HG03342 (cell line): ENCODE results near the gene TMEM18.
A peak's percentile ranks its signal among the peaks of the same experiment; 100 is the strongest.

Source experiments
- ATAC-seq: cut with Tn5 transposase; IDR thresholded peaks from one replicate; pipeline ENCODE4 v1.9.1; 2021; ENCODE audit warnings: mild to moderate bottlenecking, moderate library complexity; ENCODE audit not compliant: unreplicated experiment

Gene TMEM18

DNA sequence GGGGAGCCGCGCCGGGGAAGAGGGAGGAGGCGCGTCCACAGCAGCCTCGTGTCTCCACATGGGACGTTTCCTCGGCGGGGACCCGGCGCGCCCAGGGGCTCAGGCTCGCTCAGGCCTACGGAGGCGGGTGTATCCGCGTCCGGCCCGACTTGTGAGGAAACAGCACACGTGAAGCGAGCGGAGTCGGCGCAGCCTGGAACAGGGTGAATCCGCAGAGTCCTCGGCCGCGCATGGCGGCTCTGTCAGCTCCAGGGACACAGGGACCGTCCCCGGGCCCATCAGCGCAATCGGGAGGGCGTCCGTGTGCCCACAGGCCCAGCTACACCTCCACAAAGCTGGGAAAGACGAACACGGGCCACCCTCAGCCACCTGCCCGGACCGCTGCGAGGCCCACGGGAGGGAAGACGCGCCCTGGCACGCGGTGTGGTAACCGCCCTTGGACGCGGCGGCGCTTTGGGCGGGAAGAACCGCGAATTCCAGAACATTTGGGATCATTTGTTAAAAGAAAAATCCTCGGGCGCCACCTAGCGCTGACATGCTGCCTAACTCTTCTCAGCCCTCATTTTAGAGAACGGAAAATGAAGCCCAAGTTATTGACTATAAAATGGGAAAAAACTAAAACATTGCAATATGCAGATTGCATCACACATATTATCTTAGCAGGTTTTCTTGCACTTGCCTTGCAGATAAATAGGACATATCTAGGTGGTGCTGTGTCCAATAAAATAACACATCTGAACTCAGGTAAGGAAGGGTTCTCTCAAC, 40.4 kb downstream of the TMEM18 start:
- peak; percentile 66 for ATAC-seq

DNA sequence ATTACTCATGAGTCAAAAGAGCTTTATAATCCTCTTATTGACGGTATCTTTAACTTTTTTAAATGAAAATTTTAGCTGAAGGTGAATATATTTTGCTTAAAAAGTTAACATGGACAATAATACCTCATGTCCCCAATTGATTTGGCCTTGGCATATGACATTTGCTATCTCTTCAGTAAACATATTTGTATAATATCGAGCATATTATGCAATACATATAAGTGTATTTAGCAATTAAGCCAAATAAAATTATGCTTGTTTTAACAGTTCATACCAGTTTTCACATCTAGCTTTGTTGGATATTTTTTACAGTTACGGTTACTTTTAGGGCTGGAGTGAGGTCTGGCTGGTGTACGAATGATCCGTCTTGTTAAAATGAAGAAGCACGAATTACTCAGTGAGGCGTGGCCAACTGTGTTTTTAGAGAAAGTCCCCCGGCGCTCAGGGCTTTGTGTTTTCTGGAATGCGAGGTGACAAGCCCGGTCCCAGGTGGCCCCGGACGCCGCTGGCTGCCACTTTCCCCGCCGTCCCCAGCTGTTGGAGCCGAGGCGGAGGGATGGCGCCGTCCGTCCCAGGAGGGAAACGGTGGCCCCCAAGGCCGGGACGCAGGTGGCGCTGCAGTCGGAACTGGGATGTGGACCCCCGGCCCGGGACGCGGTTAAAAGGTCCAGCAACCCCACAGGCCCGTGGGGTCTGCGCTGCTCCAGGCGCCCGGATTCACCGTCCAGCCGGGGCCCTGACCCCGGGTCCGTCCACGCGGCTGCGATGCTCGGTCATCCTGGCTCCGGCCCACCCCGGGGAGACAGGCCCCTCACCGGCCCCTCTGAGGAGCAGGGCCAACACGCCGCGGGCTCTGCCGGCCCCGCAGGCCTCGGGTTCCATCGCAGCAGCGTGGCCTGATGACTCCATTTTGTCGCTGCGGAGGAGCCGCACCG, 41.3 kb downstream of the TMEM18 start:
- no peak for ATAC-seq

DNA sequence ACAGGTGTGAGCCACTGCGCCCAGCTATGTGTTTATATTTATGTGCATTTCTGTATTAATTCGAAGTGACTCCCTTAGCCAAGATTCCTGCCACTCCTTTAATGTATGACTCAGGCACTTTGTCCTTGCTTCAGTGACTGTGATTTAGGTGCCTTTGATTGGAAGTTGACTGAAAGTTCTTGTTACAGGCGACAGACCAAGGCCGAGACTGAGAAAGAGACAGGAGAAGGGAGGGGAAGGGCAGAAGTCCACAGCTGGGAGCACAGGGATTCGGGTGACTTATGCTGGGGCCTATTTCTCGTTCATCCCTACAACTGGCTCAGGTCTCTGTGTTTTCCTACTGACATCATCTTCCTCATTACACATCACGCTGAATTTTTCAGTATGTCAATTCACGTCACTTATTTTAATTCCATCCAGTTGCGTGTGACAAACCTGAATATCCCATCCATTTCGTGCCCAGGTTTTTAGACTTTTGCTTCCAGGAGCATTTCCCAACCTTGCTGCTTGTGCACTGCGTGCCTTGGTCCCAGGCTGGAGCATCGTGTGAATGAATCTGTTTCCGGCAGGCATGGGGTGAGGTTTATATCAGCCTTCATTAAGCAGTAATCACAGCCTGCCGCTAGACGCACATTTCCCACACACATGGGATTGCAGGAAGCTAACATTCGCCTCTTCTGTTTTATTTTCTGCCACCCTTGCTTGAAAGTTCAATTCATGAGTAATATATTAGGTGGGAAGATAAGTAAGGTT, 42.4 kb downstream of the TMEM18 start:
- ATAC-seq = no peak

DNA sequence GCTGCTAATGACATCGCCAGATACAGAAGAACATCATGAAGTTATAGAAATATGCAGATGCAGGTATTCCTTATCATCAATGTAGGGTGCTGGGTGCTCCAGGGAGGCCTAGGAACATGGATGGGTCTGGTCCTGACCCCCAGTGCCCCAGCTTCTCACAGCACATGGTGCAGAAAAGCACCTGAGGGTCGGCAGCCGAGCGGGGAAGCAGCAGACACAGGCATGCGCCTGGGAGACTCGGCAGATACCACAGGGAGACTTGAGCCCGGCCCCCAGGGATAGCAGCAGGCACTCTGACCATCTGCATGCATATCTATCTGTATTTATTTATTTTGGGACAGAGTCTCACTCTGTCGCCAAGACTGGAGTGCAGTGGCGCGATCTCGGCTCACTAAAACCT, 43.2 kb downstream of the TMEM18 start:
- ATAC-seq = no peak

DNA sequence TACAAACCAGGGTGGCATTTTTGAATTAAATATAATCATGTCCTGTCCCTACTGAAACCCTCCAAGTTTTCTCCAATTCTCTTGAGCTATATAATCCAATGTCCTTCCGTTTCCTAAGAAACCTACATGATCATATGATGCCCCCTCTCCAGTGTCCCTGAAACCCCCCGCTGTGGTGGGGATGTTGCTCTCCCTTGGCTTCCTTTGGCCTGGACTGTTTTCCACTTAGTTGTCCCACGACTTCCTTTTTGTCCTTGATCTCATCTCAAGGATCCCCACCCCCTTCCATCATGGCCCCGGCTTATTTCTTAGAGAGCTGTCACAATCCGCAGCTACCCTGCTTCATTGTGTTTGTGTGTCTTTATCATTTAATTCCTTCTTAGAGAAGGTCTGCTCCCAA, 43.8 kb downstream of the TMEM18 start:
- no peak for ATAC-seq

DNA sequence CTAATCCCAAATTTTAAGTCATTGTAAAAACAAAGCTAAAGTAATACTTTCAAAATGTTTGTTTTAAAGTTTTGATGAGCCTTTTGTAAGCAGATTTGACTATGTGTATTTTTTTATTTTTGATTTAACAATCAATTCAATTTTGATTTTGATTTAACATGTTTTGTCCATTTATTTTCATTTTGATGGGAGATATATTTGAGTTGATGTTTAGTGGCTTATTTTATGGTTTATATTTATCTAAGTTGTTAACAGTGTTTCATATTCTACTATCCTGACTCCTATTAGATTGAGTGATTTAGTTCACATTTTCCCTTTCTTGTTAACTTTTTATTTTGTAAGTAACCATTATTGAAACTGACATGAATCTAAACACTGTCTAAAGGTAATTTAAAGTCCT, 44.7 kb downstream of the TMEM18 start:
- ATAC-seq = no peak

DNA sequence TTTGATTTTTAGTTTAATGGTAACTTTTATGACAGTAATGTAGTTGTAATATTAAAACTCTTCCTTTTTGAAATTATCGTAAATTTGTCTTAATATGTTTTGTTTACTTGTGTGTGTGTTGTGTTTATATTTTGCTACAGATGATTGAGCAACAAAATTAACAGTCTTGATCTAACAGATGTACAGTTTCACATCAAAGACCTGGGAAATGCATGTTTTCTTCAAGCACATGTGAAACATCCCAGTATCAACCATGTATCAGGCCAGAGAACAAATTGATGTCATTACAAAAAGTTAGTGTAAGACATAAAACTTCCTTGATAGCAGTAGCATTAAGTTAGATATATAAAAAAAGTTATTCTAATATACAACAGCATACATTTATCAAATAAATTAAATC, 45.5 kb downstream of the TMEM18 start:
- ATAC-seq = no peak

DNA sequence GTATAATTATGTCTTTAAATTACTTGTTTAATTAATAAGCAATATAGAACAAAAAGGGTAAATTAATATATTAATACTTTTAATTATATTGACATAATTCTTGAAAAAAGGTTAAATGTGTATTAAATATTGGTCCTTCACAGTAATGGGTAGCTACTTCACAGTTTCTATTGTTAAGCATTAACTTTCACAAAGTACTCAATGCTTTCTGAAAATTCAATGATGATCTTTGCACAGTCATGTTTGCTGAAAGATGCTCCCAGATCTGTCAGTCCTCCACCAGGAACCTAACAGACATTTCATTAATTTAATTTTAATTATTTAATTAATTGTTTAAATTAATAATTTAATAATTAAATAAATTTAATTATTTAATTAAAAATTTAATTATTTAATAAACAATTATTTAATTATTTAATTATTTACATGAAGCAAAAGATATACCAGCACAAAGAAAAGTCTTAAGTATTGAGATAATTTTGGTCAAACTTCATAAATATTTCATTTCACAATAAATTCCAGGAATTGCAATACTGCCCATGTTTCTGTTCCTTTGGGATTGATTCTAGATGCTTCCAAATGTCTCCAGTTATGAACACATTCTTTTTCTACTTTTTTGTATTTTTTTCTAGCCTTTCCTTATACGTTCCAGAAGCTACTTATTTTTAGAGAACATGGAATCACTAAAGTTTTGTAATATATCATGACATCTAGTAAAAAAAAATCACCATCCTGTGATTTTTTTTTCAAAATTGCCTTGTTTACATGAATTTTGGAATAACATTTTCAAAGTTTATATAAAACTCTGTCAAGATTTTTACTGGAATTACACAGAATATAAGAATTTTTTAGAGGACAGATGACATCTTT, 46.5 kb downstream of the TMEM18 start:
- no peak for ATAC-seq

DNA sequence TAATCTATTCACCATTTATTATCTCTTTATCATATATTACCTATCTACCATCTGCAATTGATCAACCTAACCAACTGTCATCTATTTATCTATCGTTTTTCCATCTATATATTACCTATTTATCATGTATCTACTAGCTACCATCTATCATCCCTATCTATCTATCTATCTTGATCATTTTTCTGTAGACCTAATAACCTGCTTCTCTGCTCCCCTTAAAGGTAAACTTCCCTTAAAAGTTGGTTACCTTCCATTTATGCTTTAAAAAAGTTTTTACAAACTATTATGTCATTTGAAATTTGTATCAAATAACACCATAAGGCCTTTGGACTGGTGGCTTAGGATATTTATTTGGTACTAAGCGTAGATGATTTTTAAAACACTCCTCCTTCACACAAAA, 47.2 kb downstream of the TMEM18 start:
- ATAC-seq = no peak

DNA sequence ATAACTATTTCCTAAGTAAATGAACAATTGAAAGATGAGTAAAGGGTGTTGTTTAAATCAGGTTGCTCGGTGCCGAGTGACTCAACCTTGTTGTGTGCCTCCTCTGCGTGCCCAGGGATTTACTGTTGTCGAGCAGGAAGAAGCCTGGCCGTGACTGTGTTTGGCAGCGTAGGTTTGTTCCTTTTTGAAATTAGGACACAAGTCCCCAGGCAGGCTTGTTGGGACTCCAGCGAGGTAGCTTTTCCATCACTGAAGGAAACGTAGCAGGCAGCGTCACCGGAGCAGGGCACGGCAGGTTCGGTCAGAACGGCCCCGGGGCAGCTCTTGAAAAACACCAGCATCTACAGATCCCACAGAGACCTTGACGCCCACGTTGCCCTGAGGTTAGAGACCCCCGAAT, 48.6 kb downstream of the TMEM18 start:
- no peak for ATAC-seq

DNA sequence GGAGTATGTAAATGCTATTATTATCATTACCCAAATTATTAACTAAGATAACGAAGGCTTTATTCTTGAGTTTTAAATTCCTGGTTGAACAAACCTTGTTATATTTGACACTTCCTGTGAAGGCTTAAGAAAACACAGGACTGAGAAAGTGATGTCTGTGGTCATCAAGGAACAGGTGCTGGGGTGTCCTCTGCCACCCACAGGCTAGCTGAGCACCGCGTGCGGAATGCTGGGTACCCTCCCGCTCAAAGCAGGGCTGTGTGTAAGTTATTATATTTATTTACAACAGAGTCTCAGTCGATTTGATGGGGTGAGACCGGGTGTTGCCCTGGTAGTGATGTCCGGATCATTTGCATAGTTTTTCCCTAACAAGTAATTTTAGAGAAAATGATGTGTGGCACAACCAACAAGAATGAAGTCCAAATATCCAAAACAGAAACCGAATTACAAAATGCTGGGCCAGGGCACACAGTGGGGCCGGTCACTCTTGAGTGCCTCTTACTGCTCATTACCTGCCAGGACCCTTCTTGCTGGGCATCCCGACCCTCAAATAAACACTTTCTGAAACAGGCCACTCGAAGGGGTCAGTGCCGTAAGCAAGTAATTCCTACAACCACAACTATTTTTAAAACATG, 49.2 kb downstream of the TMEM18 start:
- no peak for ATAC-seq

DNA sequence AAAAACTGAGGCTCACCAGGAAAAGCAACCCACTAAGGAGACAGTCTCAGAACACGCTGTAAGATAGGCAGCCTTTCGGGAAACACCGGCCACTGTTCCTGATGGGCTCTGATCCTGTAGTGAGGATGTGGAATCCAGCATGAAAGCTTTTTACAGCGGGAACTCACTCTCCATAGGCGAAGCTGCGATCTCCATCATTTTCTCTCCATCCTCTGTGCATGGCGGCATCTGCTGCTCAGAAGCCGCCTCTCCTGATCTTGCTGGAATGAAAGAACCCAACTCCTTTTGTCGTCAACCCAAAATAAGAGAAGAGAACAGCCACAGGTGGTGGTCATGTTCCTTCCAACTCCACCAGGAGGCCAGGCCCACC, 49.9 kb downstream of the TMEM18 start:
- ATAC-seq = no peak

DNA sequence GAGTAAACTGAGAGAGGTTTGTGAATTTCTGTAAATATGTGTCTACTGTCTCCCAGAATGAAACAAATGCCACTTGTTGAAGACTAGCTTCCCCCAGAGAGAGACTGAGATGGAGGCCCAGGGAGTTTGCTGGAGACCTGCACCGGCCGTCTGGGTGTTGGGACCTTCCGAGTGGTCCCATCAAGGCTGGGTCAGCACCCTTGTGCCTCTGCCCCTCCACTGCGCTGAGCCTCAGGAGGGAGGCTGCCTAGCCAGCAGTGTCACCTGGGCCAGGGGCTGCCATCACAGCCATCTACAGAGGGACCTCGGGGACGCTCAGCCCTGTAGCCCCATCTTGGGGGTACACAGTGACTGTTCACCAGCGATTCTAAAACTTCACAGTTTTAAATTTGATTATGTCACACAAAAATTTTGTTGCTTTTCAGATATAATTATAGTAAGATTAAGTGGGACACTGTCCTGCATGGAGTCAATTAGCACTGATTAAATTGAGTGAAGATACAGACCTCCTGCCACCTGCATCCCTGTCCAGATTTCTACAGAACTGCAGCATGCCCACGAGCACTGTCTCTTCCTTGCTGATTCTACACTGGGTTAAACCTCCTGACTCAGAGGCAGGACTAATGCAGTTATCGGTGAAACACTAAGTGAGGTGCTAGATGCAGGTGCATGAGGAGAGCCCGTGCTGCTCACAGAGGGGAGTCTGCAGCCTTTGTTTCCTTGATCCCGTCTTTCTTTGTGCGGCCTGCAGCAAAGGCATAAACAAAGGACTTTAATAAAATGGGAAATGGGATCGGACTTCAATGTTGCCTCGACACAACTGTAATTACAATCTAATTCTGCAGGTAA, 50.5 kb downstream of the TMEM18 start:
- ATAC-seq = no peak

DNA sequence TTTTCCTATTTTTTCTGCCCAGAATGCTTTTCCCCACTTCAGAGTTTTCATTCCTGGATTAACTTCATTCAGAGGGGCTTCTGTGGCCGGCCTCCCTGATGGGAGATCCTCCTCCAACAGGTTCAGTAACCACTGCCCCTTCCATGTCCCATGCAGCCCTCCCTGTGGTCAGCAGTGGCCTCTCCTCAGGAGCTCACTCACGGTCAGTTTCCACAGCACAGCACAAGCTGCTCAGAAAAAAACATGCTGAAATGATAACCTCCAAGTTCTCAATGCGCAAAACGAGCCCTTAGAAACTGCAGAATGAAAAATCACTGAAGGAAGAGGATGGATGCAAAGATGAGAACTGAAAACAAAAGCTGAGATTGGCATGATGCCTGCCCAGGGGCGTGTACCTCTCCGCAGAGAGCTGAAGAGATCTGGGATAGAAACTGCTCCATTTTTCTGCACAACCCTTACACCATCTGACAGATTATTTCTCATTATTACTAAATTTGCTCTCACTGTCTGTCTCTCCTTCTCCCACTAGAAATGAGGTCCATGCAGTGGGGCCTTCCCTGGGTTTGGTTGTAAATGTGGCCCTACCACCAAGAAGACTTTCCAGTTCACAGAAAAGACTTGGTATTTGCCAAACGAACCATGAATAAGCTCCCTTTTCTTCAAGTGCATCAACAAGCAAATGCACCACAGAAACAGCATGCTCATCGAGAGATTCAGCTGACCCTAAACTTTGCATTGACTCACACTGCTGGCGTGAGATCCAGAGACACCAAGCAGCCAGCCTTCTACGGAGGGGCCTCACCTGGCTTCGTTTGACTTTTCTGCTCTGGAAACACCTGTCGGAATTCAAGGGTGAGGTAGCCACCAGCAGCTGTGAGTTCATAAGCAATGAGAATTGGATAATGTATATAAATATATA, 51.5 kb downstream of the TMEM18 start:
- no peak for ATAC-seq

DNA sequence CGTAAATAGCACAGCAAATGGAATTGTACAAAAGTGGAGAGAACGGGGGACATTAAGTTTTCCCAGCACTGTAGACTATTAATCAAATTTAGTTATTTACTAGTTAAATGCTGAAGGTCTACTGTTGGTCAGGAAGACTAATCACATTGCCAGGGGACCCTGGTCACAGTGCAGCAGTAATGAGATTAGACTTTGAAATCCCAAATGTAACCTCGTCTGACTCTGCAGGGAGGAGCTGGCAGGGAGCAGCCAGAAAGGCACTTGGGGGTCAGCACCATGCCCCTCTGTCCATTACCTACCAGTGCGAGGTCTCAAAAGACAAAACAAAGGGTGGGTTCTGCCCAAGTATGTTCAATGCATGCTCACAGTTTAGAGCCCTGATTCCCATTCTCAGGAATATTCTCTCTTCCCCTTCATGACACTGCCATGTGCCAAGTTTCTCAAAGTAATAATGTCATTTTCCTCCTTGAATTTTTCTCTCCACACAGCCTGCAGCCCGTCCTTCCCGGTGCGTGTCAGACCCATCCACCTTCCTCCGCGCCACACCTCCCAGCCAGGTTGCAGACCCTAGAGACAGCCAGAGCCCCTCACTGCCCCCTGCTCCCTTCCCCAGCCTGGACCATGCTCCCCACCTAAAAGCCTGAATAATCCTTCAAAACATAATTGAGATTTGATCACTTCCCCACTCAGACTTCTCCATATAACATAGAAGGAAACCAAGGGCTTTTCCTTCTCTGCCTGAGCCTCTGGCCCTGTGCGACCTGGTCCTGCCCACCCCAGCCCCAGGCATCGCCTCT, 52.5 kb downstream of the TMEM18 start:
- no peak for ATAC-seq

DNA sequence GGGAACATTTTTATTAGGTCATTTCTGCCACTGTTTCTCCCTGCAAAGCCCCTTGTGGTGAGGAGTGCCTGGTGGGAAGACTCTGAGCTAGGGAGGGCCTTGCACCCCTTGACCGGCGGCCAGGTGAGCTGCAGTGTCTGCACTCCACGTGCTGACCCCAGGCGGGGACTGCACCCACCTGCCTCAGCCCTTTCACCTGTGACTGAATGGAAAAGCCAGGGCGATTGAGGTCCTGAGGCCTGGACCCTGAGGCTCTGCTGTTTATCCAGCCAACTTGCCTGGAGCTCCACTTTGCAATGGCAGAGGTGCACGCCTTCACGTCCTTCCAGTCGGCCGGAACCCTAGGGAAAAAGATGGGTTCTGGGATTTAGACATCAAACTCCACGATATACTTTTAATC, 53.1 kb downstream of the TMEM18 start:
- no peak for ATAC-seq
